Lung (tissue), 12 donors: ENCODE results near the gene PRDM16. TPM values are rescaled to one million over a fixed set of nuclear protein-coding genes. Genes with fewer than 3 reads are reported as not detected.
A peak's percentile ranks its signal among the peaks of the same experiment; 100 is the strongest.
"Not testable (repeated sequence)": the region's sequence is repeated elsewhere in the genome, so short reads cannot be mapped to it uniquely, and the experiment has no call there.

Source experiments
- ATAC-seq: fragments of 200-7000 bp; cut with Tn5 transposase; one replicate; pipeline ENCODE4 v1.9.1; 2020; ENCODE audit warnings: moderate number of reproducible peaks; ENCODE audit not compliant: insufficient read depth, low FRiP score
- DNase-seq, 3 donors: peaks; one replicate each; pipeline ENCODE4 v3.0.0-alpha.2; 2013 to 2017
- H3K27ac ChIP-seq, 2 donors: one replicate each; pipeline ENCODE4 v1.5.1; 2013; ENCODE audit warnings: mild to moderate bottlenecking in 2 of 2, moderate library complexity in 2 of 2, control low read depth in 1 of 2, inconsistent platforms in 1 of 2, low read depth in 1 of 2, low read length in 1 of 2
- H3K27me3 ChIP-seq, 3 donors: one replicate each; pipeline ENCODE4 v1.5.1; 2013; ENCODE audit warnings: low read length in 2 of 3; ENCODE audit not compliant: control insufficient read depth in 3 of 3, insufficient read depth in 3 of 3
- H3K36me3 ChIP-seq, 4 donors: one replicate each; pipeline ENCODE4 v1.5.1; 2013; ENCODE audit warnings: low read length in 4 of 4, mild to moderate bottlenecking in 1 of 4, moderate library complexity in 1 of 4; ENCODE audit not compliant: control insufficient read depth in 4 of 4, insufficient read depth in 4 of 4
- H3K4me1 ChIP-seq, 5 donors: one replicate each; pipeline ENCODE4 v1.5.1; 2013; ENCODE audit warnings: low read length in 5 of 5, mild to moderate bottlenecking in 2 of 5, moderate library complexity in 1 of 5; ENCODE audit not compliant: control insufficient read depth in 5 of 5, insufficient read depth in 5 of 5
- H3K4me3 ChIP-seq: one replicate; pipeline ENCODE4 v1.5.1; 2013; ENCODE audit warnings: mild to moderate bottlenecking, control low read depth, moderate library complexity
- H3K9ac ChIP-seq, 2 donors: one replicate each; pipeline ENCODE4 v1.5.1; 2013; ENCODE audit warnings: low read length in 2 of 2, control low read depth in 1 of 2; ENCODE audit not compliant: insufficient read depth in 1 of 2
- H3K9me3 ChIP-seq, 4 donors: one replicate each; pipeline ENCODE4 v1.5.1; 2013; ENCODE audit warnings: low read length in 3 of 4, mild to moderate bottlenecking in 1 of 4, moderate library complexity in 1 of 4; ENCODE audit not compliant: control insufficient read depth in 4 of 4, insufficient read depth in 3 of 4
- WGBS, 2 donors: extraction: QIAGEN DNeasy Blood & Tissue Kit; methylation state at CpG; one replicate each; pipeline ENCODE4 v1.1.7; 2013; 5-methylcytosine and 5-hydroxymethylcytosine counted together
- polyA plus RNA-seq, 2 donors: library from polyadenylated mRNA; stranded (reverse); fragments of 200-250 nt; gene quantifications; one replicate each; pipeline ENCODE4 v1.2.1, GENCODE V29; 2013
- total RNA-seq, 2 donors: library from RNA; depleted of rRNA in 1 of 2; stranded (reverse); fragments of >200 nt in 1 of 2; gene quantifications; one replicate each; pipeline ENCODE4 v1.2.1, GENCODE V29; 2014 to 2021
- TF ChIP-seq, protein P1 (sequence below): IDR thresholded peaks from 2 replicates; pipeline ENCODE4 v1.5.1; 2012; ENCODE audit warnings: mild to moderate bottlenecking; ENCODE audit errors: control extremely low read depth, extremely low read depth
- donor health status: control.
- donor health status: control.
- donor health status: Bipolar disorder and iron deficiency.
- donor health status: healthy.
- donor health status: DM: yes; HTN: yes; CAD: no.

The PRDM16 gene
- total and polyA plus RNA-seq, 4 donors: 2.4 to 36.5 (median 13.1) TPM

GRCh38 chr1:3162322-3162882, 93.4 kb downstream of the PRDM16 start:
- H3K27ac ChIP-seq: no peak overlapping the region
- no peak for DNase-seq
- WGBS, 2 donors: 80 to 93% methylated on average over 27 of the region's 27 CpGs

DNA sequence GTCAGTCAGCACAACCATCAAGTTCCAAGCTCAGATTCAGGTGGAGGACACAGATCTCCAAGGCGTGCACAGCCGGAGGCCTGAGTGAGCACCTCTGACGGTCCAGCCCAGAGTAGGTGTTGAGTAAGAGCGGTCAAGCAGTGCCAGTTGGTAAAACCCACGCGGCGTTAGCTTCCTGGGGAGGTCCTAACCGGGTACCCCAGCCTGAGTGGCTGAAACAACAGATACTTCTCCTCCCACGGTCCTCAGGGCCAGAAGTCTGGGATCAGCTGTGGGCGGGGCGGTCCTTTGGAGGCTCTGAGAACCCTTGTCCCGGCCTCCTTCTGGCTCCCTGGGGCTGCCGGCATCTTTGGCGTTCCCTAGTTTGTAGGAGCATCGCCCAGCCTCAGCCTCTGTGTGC, 94.4 kb downstream of the PRDM16 start:
- WGBS, 2 donors: 66 to 89% methylated on average over 15 of the region's 15 CpGs
- TF ChIP-seq, protein P1, sequence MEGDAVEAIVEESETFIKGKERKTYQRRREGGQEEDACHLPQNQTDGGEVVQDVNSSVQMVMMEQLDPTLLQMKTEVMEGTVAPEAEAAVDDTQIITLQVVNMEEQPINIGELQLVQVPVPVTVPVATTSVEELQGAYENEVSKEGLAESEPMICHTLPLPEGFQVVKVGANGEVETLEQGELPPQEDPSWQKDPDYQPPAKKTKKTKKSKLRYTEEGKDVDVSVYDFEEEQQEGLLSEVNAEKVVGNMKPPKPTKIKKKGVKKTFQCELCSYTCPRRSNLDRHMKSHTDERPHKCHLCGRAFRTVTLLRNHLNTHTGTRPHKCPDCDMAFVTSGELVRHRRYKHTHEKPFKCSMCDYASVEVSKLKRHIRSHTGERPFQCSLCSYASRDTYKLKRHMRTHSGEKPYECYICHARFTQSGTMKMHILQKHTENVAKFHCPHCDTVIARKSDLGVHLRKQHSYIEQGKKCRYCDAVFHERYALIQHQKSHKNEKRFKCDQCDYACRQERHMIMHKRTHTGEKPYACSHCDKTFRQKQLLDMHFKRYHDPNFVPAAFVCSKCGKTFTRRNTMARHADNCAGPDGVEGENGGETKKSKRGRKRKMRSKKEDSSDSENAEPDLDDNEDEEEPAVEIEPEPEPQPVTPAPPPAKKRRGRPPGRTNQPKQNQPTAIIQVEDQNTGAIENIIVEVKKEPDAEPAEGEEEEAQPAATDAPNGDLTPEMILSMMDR: no peak
- peak; percentile 33 for ATAC-seq

More at GRCh38 chr1:3162322-3162882, 93.4 kb downstream of the PRDM16 start:
- Histone ChIP-seq H3K4me1 (no peaks in the 10 kb centered on the region), H3K27me3 (no peaks in the 10 kb centered on the region), H3K36me3 (no peaks in the 10 kb centered on the region), H3K9ac (no peak overlapping the region), H3K9me3 (no peaks in the 10 kb centered on the region), H3K4me3 (no peak overlapping the region)
- no peak for ATAC-seq
- TF ChIP-seq, protein P1: no peak

GRCh38 chr1:3164671-3165070, 95.7 kb downstream of the PRDM16 start:
- Histone ChIP-seq H3K27me3 (no peaks in the 10 kb centered on the region), H3K4me1 (peaks cover 0 to 11% (median 3%) of the 10 kb centered on the region in 5 donors), H3K36me3 (no peaks in the 10 kb centered on the region), H3K27ac (no peak overlapping the region), H3K4me3 (no peak overlapping the region), H3K9ac (no peak overlapping the region), H3K9me3 (no peaks in the 10 kb centered on the region)
- ATAC-seq: no peak
- 81 to 83% methylated on average over 21 of the region's 21 CpGs for WGBS, 2 donors
- TF ChIP-seq, protein P1: no peak
- no peak for DNase-seq

More for the DNA sequence above, 94.4 kb downstream of the PRDM16 start:
- H3K9me3 ChIP-seq: no peaks in the 10 kb centered on the region
- H3K27me3 ChIP-seq: no peaks in the 10 kb centered on the region
- no peaks in the 10 kb centered on the region for H3K36me3 ChIP-seq
- no peaks in the 10 kb centered on the region for H3K4me1 ChIP-seq
- no peak overlapping the region for H3K27ac ChIP-seq
- no peak overlapping the region for H3K9ac ChIP-seq
- DNase-seq: no peak
- H3K4me3 ChIP-seq: no peak overlapping the region

GRCh38 chr1:3165189-3165588, 96.2 kb downstream of the PRDM16 start:
- Histone ChIP-seq H3K27ac (peak overlapping the region in 1 of 2 donors; percentile 4), H3K4me1 (peaks cover 3 to 16% (median 4%) of the 10 kb centered on the region in 5 donors)
- WGBS, 2 donors: 78 to 94% methylated on average over 1 of the region's 1 CpG
- not testable (repeated sequence) for DNase-seq, H3K36me3 ChIP-seq, H3K9me3 ChIP-seq, H3K4me3 ChIP-seq, H3K27me3 ChIP-seq, H3K9ac ChIP-seq, ATAC-seq
